Lower lobe of right lung (tissue), 2 donors: ENCODE results near the gene IGFBP6. TPM values are rescaled to one million over a fixed set of nuclear protein-coding genes. Genes with fewer than 3 reads are reported as not detected.

ENCODE experiments used
- ATAC-seq, 2 donors: fragments of 200-7000 bp; cut with Tn5 transposase; one replicate each; pipeline ENCODE4 v1.9.1; 2020 to 2022; ENCODE audit warnings: mild to moderate bottlenecking in 2 of 2, moderate library complexity in 2 of 2
- DNase-seq: peaks from one replicate; pipeline ENCODE4 v3.0.0-alpha.2; 2020
- H3K27ac ChIP-seq: fragments of 200-600 bp; one replicate; pipeline ENCODE4 v1.8.0; 2022
- H3K27me3 ChIP-seq: fragments of 200-600 bp; one replicate; pipeline ENCODE4 v1.8.0; 2022; ENCODE audit warnings: low read depth
- H3K36me3 ChIP-seq: fragments of 200-600 bp; one replicate; pipeline ENCODE4 v1.8.0; 2022; ENCODE audit warnings: mild to moderate bottlenecking
- H3K4me1 ChIP-seq: fragments of 200-600 bp; one replicate; pipeline ENCODE4 v1.8.0; 2022
- H3K4me3 ChIP-seq: fragments of 200-600 bp; one replicate; pipeline ENCODE4 v1.8.0; 2022; ENCODE audit warnings: mild to moderate bottlenecking
- H3K9me3 ChIP-seq: fragments of 200-600 bp; one replicate; pipeline ENCODE4 v1.8.0; 2022
- CTCF ChIP-seq: fragments of 200-600 bp; IDR thresholded peaks from one replicate; pipeline ENCODE4 v1.8.0; 2022; ENCODE audit warnings: antibody characterized with exemption, mild to moderate bottlenecking
- intact Hi-C: fragments of 100-400 bp; cut with DNase I; formaldehyde crosslinking; loops from one replicate; pipeline ENCODE4 v1.11.0; 2022
- total RNA-seq: library from RNA; stranded (reverse); fragmentation: NEBNext Ultra II Directional; extraction: Animal tissue kit (Norgen Biotek cat#: 25700); gene quantifications from one replicate; pipeline ENCODE4 v1.2.1, GENCODE V29; 2021
- donor health status: DM: no; HTN: yes; CAD: no; lungs with severe emphysema.

Gene IGFBP6
- total RNA-seq, 1 donor from 2014 or later: 58.5 TPM

GRCh38 chr12:53122961-53123468 lies 25.5 kb downstream of the IGFBP6 start:
- no peaks in the 10 kb centered on the region for H3K4me1 ChIP-seq
- H3K9me3 ChIP-seq: no peaks in the 10 kb centered on the region
- intact Hi-C loops: no loop called here
- no peak overlapping the region for H3K4me3 ChIP-seq
- DNase-seq (no peak), ATAC-seq (no peak)
- H3K27me3 ChIP-seq: no peaks in the 10 kb centered on the region
- no peaks in the 10 kb centered on the region for H3K36me3 ChIP-seq
- TF ChIP-seq CTCF: no peak
- no peak overlapping the region for H3K27ac ChIP-seq

DNA sequence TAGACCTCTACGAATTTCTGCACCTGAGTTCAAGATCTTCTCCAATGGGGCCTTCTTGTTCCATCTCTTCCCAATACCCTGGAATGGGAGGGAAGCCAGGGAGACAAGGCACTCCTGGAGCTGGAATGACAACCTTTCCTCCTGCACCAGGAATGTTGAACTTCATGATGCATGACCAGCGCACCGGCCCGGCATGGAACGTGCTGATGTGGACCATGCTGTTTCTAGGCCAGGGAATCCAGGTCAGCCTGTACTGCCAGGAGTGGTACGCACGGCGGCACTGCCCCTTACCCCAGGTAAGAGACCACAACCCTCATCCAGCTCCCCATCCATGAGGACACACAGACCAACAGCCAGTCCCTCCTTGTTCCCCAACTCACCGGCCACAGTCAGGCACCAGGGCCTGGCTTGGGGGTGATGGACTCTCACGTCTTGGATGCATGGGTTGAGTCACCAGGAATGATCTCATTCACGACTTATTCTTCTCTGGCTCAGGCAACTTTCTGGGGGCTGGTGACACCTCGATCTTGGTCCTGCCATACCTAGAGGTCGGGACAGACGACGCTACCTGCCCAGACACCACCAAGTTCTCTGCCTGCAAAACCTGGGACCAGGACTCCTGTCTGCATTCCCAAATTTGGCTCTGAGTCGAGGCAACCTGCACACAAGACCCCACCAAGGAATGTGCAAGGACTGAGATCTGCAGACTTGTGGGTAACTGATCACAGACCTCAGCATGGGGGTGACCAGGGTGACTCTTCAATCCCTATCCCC lies 26.3 kb downstream of the IGFBP6 start:
- no peaks in the 10 kb centered on the region for H3K4me1 ChIP-seq
- intact Hi-C loops: no loop called here
- ATAC-seq (peak in 1 of 2 donors; percentile 20), DNase-seq (no peak)
- H3K27me3 ChIP-seq: no peaks in the 10 kb centered on the region
- no peak overlapping the region for H3K4me3 ChIP-seq
- TF ChIP-seq CTCF: no peak
- H3K27ac ChIP-seq: no peak overlapping the region
- no peaks in the 10 kb centered on the region for H3K9me3 ChIP-seq
- H3K36me3 ChIP-seq: no peaks in the 10 kb centered on the region

- no peak overlapping the region for H3K27ac ChIP-seq
- H3K4me1 ChIP-seq: no peaks in the 10 kb centered on the region
- TF ChIP-seq CTCF: no peak
- DNase-seq (no peak), ATAC-seq (no peak)
- H3K27me3 ChIP-seq: no peaks in the 10 kb centered on the region
- H3K36me3 ChIP-seq: no peaks in the 10 kb centered on the region
- H3K4me3 ChIP-seq: no peak overlapping the region
- H3K9me3 ChIP-seq: no peaks in the 10 kb centered on the region
- intact Hi-C loops: no loop called here
Observed at GRCh38 chr12:53124352-53124723, 26.9 kb downstream of the IGFBP6 start.

- Histone ChIP-seq H3K4me1 (no peaks in the 10 kb centered on the region), H3K4me3 (no peak overlapping the region), H3K36me3 (no peaks in the 10 kb centered on the region), H3K9me3 (no peaks in the 10 kb centered on the region), H3K27ac (no peak overlapping the region), H3K27me3 (no peaks in the 10 kb centered on the region)
- ATAC-seq (no peak), DNase-seq (no peak)
- intact Hi-C loops: no loop called here
- TF ChIP-seq CTCF: no peak
Observed at GRCh38 chr12:53127169-53127568, 29.7 kb downstream of the IGFBP6 start.

DNA sequence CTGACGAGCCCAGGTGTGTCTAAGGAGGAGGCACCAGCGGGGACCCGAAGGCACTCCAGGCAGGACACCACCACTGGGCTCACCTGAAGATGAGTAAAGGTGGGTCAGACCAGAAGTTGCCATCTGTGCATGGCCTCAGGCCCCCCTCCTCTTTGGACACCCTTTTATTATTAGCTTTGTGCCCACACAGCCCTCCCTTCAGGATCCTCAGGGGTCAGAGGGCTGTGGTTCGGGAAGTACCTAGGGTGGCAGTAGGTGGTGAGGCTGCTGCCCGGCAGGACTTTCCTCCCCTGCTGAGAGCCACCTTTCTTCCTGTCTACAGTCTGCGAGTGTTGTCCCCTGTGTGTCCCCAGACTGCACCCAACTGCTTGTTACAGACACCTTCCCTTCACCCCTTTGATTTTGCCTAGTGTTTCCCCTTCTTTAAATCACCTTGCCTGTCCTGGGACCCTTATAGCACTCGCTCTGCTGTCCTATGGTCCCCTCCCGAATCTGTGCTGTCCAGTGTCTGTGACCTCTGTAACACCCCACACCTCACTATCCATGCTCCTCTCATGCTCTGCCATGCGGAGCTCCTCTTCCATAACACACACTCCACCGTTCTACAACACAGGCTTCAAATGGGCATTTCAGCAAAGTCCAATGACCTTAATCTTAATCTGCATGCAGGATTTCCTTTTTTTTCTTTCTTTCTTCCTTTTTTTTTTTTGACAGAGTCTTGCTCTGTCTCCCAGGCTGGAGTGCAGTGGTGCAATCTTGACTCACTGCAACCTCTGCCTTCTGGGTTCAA lies 31.5 kb downstream of the IGFBP6 start:
- no peaks in the 10 kb centered on the region for H3K36me3 ChIP-seq
- H3K4me3 ChIP-seq: no peak overlapping the region
- no peaks in the 10 kb centered on the region for H3K4me1 ChIP-seq
- no peaks in the 10 kb centered on the region for H3K9me3 ChIP-seq
- no peaks in the 10 kb centered on the region for H3K27me3 ChIP-seq
- intact Hi-C loops: no loop called here
- no peak overlapping the region for H3K27ac ChIP-seq
- peak; percentile 15 to 26 for ATAC-seq
- no peak for DNase-seq
- TF ChIP-seq CTCF: no peak
